HG03354 (cell line): Measurements from ENCODE around the gene AGBL3.
A peak's percentile ranks its signal among the peaks of the same experiment; 100 is the strongest.
"Not testable (repeated sequence)": the region's sequence is repeated elsewhere in the genome, so short reads cannot be mapped to it uniquely, and the experiment has no call there.

ENCODE experiments used
- ATAC-seq: cut with Tn5 transposase; IDR thresholded peaks from one replicate; pipeline ENCODE4 v1.9.1; 2021; ENCODE audit warnings: mild to moderate bottlenecking; ENCODE audit not compliant: unreplicated experiment, poor library complexity, severe bottlenecking

The AGBL3 gene

DNA sequence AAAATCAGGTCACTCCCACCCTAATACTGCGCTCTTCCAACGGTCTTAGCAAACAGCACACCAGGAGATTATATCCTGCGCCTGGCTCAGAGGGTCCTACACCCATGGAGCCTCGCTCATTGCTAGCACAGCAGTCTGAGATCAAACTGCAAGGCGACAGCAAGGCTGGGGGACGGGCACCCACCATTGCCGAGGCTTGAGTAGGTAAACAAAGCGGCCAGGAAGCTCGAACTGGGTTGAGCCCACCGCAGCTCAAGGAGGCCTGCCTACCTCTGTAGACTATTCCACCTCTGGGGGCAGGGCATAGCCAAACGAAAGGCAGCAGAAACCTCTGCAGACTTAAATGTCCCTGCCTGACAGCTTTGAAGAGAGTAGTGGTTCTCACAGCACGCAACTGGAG is 80.7 kb downstream of the AGBL3 start:
- not testable (repeated sequence) for ATAC-seq

GRCh38 chr7:135074096-135074495 is 87.8 kb downstream of the AGBL3 start:
- ATAC-seq, result no peak

DNA sequence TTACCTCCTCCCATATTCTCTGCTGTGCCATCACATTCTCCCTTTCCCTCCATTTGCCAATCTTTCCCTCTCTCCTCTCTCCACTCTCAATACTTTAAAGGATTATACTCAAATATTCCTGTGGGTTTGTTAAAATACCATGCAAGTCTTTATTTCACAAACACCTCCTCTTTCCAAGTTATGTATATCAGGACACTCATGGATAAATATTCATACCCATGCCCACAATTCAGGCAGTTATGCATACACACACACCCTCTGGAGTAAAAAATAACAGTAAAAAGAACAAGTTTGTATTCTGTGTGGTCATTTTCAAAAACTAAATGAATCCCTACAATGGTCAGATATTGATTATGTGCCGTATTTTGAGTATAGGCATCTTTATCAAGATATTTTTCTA is 88.2 kb downstream of the AGBL3 start:
- ATAC-seq, result no peak

GRCh38 chr7:135075716-135076115 is 89.4 kb downstream of the AGBL3 start:
- ATAC-seq, result no peak

GRCh38 chr7:135076882-135077281 is 90.6 kb downstream of the AGBL3 start:
- ATAC-seq, result no peak

- no peak for ATAC-seq
Measured at GRCh38 chr7:135077642-135078041, 91.3 kb downstream of the AGBL3 start.

DNA sequence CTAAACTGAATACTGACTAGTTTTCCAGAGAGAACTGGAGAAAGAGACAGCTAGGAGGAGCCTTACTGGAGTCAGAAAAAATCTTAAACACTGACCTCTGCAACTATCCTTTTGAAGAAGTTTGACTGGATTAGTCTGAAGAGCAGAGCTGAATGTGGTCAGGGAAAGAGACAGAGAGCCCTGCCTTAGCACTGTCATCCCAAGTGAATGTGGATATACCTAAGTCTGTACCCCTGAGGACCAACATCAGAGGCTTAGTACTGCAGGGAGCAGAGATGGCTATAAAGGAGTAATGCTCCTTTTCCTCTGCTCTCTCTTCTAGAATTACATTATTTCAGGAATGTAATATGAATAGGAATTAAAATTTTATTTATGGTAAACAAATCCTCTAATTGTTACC is 91.7 kb downstream of the AGBL3 start:
- no peak for ATAC-seq

DNA sequence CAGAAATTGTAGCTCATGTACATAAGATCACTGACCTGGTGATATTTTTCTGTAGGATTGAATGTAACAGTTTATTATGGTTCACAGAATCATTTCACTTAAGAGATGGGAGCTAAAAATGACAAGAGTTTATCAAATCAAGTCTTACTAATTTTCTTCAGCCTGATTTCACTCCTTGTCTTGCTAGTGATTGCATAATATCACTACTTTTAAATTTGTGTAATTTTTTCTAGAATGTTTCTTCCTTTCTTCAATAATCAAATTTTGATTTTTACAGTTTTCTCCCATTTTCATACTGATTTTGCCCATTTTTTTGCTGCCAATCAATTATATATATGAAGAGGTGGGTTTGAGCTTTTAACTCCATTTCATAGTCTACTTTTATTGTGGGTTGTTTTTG is 92.8 kb downstream of the AGBL3 start:
- no peak for ATAC-seq

- no peak for ATAC-seq
Measured at GRCh38 chr7:135083005-135083404, 96.7 kb downstream of the AGBL3 start.

- no peak for ATAC-seq
Measured at GRCh38 chr7:135088566-135088965, 102.3 kb downstream of the AGBL3 start.

- ATAC-seq, result no peak
Measured at GRCh38 chr7:135091717-135092116, 105.4 kb downstream of the AGBL3 start.

DNA sequence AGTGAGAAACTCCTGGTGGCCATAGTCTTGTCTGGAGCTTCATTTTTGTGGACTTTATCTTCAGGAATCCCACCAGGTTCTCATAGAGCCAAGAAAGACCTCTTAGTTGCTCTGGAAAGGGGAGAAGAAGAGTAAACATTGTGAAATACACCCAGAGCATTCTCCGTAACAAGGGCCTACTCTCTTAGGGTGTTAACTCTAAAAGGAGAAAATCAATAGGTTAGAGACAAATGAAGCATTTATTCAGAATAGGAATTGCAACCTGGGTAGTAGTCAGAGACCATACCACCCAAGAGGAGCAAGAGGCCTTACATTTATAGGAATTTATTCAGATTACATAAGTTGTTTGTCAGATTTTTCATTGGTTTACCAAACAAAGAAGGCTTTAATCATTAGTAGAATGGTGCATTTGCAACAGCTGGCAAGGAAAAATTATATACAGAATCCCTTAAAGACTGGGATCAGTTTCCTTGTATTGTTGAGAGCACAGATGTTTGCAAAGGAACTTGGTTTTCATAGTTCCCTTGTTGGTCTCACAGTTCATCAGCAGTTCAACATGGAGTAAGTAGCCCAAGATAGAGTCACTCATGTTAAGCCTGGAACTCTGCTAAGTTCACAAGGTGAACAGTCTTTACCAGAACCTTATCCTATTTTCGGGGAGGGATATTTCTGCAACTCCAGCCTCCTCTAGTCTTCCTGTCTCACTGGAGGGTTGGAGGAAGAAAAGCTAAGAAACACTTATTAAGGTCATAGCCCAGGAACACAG is 108.3 kb downstream of the AGBL3 start:
- no peak for ATAC-seq

GRCh38 chr7:135095450-135095849 is 109.1 kb downstream of the AGBL3 start:
- ATAC-seq, result no peak

GRCh38 chr7:135098391-135098790 is 112.1 kb downstream of the AGBL3 start:
- ATAC-seq, result no peak

DNA sequence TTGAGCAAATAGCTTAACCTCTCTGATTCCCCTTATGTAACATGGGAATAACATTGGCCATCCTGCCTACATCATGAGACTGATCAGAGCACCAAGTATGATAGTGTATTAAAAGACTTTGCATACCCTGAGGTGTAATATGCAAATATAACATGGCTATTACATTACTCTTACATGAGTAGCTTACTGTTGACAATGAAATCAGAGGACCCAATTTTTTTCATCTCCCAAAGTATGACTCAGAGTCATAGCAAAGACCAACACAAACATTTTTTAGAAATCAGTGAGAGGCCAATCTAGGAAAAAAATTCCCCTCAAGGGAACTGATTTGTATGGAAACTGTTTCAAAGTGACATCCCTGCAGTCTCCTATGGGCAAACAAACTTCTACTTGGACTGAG is 114.5 kb downstream of the AGBL3 start:
- ATAC-seq, result no peak

- peak; percentile 91 for ATAC-seq
Measured at GRCh38 chr7:135102372-135102771, 116.1 kb downstream of the AGBL3 start.

DNA sequence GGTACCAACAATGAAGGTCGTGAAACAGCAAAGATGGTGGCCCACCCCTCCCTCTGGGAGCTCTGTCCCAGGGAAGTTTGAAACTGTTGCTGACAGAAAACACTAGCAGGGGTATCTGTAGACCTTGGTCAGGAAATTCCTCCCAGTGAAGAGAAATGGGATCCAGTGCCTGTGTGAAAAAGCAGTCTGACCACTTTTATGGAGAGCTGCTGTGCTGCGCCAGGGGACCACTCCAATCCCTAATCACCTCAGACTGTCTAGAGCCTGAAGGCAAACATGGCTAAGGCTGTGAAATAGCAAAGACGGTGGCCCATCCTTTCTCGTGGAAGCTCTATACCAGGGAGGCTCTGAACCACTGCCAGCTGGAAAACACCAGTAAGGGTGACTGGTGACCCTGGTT is 123.3 kb downstream of the AGBL3 start:
- ATAC-seq, result no peak

- no peak for ATAC-seq
Measured at GRCh38 chr7:135109976-135110375, 123.7 kb downstream of the AGBL3 start.

GRCh38 chr7:135111379-135111778 is 125.1 kb downstream of the AGBL3 start:
- no peak for ATAC-seq

GRCh38 chr7:135114622-135115021 is 128.3 kb downstream of the AGBL3 start:
- ATAC-seq, result no peak

- ATAC-seq, result no peak
Measured at GRCh38 chr7:135117096-135117495, 130.8 kb downstream of the AGBL3 start.

DNA sequence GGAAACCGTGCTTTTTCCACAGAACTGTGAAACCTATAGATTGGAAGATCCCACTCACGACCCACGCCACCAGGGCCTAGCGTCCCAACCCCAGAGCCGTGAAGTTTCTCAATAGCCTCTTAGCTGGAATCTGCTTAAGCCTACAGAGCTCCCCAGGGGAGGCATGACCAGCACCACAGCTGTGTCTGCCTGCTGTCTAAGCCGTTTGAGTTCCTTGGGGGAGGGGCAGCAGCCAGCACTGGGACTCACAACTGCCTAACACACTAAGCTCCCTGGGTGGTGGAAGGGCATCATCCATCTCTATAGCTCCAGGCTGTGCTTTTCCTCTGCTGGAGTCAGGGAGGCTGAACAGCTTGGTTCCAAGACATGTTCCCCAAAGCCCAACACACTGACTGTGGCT is 135.6 kb downstream of the AGBL3 start:
- ATAC-seq, result no peak
